Lower leg skin (tissue), 4 donors: ENCODE measurements around the gene DLG5. TPM values are rescaled to one million over a fixed set of nuclear protein-coding genes. Genes with fewer than 3 reads are reported as not detected.

ENCODE experiments used
- DNase-seq, 2 donors: peaks; one replicate each; pipeline ENCODE4 v3.0.0-alpha.2; 2019; ENCODE audit warnings: low spot score in 2 of 2
- H3K4me3 ChIP-seq: fragments of 200-600 bp; sonication (generic); 2 replicates; pipeline ENCODE4 v1.5.1; 2017; ENCODE audit warnings: mild to moderate bottlenecking, low read depth; ENCODE audit not compliant: poor library complexity, severe bottlenecking
- POLR2A ChIP-seq, 2 donors: fragments of 450-650 bp; IDR thresholded peaks; one replicate each; pipeline ENCODE4 v1.6.1; 2016 to 2017; ENCODE audit warnings: antibody characterized with exemption in 2 of 2, mild to moderate bottlenecking in 1 of 2, moderate library complexity in 1 of 2
- WGBS, 2 donors: methylation state at CpG; one replicate each; pipeline ENCODE4 v1.1.5; 2018; 5-methylcytosine and 5-hydroxymethylcytosine counted together
- intact Hi-C: fragments of 100-400 bp; cut with DNase I; formaldehyde crosslinking; loops from one replicate; pipeline ENCODE4 v1.15.0; 2023; ENCODE audit warnings: low total_unique reads
- total RNA-seq, 4 donors: library from RNA; depleted of rRNA; stranded (reverse); fragments of >200 nt; gene quantifications; one replicate each; pipeline ENCODE4 v1.1.0, GENCODE V29; 2016
- TF ChIP-seq, protein P1 (sequence below), 3 donors: fragments of 450-650 bp; IDR thresholded peaks; one replicate each; pipeline ENCODE4 v1.5.1; 2016; ENCODE audit warnings: antibody characterized with exemption in 3 of 3, mild to moderate bottlenecking in 3 of 3, moderate library complexity in 2 of 3

The DLG5 gene
- total RNA-seq, 4 donors from 2014 or later: 91.9 to 165 (median 103) TPM

DNA sequence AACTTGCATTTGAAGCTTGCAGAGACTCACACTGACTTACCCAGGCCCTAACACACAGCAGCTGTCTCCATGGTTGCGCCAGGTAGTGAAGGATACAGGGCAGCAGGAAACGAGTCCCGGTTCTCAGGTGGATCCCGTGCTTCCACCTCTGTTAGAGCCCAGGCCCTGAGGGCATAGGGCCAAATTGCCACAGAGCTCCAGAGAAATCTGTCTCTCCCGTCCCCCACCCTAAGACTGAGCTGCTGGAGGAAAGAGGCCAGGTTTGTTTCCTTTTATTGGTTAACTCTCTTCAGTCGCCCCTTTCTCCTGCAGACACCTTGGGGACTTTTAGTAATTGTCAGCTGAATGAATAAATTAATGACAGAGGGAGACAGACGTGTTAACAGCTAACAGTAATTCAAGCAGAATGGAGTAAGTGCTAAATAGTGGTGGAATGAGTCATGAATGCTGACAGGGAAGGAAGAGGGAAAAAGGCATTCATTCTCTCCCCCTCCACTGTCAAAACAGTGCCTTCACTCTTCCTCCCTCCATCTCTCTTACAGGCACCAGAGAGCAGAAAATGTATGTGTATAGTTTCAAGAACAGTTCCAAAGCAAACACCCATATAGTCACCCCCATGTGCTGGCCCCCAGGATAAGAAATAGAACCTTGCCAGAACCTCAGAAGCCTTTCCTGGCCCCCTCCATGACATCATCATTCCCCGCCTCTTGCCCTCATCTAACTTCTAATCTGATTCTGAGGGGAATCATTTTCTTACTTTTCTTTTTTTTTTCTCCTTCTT is 16.8 kb upstream of the DLG5 start:
- H3K4me3 ChIP-seq: no peak overlapping the region
- no peak for DNase-seq
- WGBS, 2 donors: 34 to 37% methylated on average over 8 of the region's 8 CpGs
- intact Hi-C loops: no loop called here
- no peak for TF ChIP-seq POLR2A (IDR thresholded peaks at IDR 0.05)
- TF ChIP-seq, protein P1, sequence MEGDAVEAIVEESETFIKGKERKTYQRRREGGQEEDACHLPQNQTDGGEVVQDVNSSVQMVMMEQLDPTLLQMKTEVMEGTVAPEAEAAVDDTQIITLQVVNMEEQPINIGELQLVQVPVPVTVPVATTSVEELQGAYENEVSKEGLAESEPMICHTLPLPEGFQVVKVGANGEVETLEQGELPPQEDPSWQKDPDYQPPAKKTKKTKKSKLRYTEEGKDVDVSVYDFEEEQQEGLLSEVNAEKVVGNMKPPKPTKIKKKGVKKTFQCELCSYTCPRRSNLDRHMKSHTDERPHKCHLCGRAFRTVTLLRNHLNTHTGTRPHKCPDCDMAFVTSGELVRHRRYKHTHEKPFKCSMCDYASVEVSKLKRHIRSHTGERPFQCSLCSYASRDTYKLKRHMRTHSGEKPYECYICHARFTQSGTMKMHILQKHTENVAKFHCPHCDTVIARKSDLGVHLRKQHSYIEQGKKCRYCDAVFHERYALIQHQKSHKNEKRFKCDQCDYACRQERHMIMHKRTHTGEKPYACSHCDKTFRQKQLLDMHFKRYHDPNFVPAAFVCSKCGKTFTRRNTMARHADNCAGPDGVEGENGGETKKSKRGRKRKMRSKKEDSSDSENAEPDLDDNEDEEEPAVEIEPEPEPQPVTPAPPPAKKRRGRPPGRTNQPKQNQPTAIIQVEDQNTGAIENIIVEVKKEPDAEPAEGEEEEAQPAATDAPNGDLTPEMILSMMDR (IDR thresholded peaks at IDR 0.05): no peak

GRCh38 chr10:77941790-77942189 is 15.2 kb upstream of the DLG5 start:
- intact Hi-C loops: no loop called here
- DNase-seq: no peak
- no peak overlapping the region for H3K4me3 ChIP-seq
- WGBS, 2 donors: 91 to 94% methylated on average over 6 of the region's 6 CpGs
- TF ChIP-seq, protein P1 (IDR thresholded peaks at IDR 0.05): no peak
- TF ChIP-seq POLR2A (IDR thresholded peaks at IDR 0.05): no peak

DNA sequence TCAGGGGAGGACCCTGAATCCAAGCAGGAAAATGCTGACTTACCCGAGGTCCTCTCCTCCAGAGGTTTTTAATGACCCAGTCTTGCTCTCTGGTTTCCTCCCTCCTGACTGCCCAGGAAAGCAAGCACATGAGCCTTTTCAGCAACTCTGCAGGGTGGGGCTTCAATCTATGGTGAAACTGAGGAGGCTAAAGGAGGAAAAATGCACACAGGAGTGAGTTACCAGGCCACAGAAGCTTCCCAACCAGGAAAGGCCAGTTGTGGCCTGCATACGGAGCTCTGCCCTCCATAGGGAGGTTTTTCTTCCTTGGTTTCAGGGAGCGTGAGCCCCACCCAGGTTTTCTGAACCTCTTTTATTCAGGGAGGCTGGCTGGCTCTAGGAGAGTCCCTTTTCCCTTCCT is 14.1 kb upstream of the DLG5 start:
- no peak for DNase-seq
- WGBS, 2 donors: 54 to 57% methylated on average over 3 of the region's 3 CpGs
- H3K4me3 ChIP-seq: no peak overlapping the region
- TF ChIP-seq, protein P1 (IDR thresholded peaks at IDR 0.05): no peak
- no peak for TF ChIP-seq POLR2A (IDR thresholded peaks at IDR 0.05)
- intact Hi-C loops: no loop called here

DNA sequence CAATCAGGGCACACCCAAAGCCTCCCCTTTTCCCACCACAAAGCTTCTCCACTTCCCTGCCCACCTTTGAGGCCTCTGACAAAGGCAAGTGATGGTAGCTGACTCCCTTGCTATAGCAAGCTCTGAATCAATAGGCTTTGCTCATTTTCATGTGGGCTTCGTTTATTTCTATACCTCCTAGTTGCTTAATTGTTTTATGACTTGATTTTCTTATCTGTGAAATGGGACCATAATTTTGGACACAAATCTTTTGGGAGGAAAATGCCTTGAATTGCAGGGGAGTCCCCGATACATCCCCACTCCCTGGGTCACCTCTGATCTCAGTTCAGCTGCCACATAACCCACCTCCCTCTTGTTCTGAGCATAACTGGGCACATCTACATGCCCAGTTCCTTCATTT is 13.7 kb upstream of the DLG5 start:
- no peak for TF ChIP-seq POLR2A (IDR thresholded peaks at IDR 0.05)
- TF ChIP-seq, protein P1 (IDR thresholded peaks at IDR 0.05): no peak
- no peak for DNase-seq
- H3K4me3 ChIP-seq: no peak overlapping the region
- intact Hi-C loops: no loop called here
- WGBS, 2 donors: 84 to 95% methylated on average over 2 of the region's 2 CpGs

DNA sequence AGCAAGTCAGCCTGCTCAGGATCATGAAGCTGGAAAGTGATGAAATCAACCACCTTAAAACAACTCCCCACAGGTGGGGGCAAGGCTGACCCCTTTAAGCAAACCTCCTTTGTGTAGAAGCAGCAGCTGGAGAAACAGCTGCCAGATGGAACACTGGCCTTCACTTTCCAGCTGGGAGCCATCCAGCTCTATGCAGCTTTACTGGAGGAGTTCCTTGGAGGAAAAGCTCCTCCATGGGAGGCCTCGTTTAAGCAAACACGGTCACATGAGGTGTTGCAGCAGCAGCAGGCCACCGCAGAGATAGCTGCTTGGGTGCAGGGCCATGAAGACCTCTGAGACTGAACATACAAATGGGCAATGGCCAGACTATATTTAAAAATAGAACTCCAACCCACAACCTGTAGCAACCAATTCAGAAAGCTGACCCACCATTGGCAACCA is 13.0 kb upstream of the DLG5 start:
- no peak overlapping the region for H3K4me3 ChIP-seq
- 22 to 41% methylated on average over 3 of the region's 3 CpGs for WGBS, 2 donors
- DNase-seq: peak; percentile 57 to 89
- intact Hi-C loops: no loop called here
- TF ChIP-seq POLR2A (IDR thresholded peaks at IDR 0.05): no peak
- TF ChIP-seq, protein P1 (IDR thresholded peaks at IDR 0.05): no peak
